Suprapubic skin (tissue), 4 donors: ENCODE data around the gene PPM1H.

ENCODE experiments used
- CTCF ChIP-seq, 2 donors: fragments of 200-600 bp in 1 of 2; fragments of 450-650 bp in 1 of 2; sonication (generic) in 1 of 2; IDR thresholded peaks; one replicate each; pipeline ENCODE4 v1.5.1; 2016 to 2019; ENCODE audit warnings: antibody characterized with exemption in 2 of 2, mild to moderate bottlenecking in 1 of 2, moderate library complexity in 1 of 2
- POLR2A ChIP-seq, 2 donors: fragments of 450-650 bp; IDR thresholded peaks; one replicate each; pipeline ENCODE4 v1.6.1; 2017; ENCODE audit warnings: antibody characterized with exemption in 2 of 2, mild to moderate bottlenecking in 2 of 2, moderate library complexity in 2 of 2
- POLR2AphosphoS5 ChIP-seq, 3 donors: sonication (generic); formaldehyde crosslinking; IDR thresholded peaks; one replicate each; pipeline ENCODE4 v1.6.1; 2017; ENCODE audit warnings: antibody characterized with exemption in 3 of 3

- TF ChIP-seq CTCF (IDR thresholded peaks at IDR 0.05) (no peak), POLR2A (IDR thresholded peaks at IDR 0.05) (no peak), POLR2AphosphoS5 (IDR thresholded peaks at IDR 0.05) (no peak)
These were observed 72.6 kb downstream of the PPM1H start for GRCh38 chr12:62862259-62862881.
